GM18907 (cell line): ENCODE results near the gene ZCCHC14.
A peak's percentile ranks its signal among the peaks of the same experiment; 100 is the strongest.
"Not testable (repeated sequence)": the region's sequence is repeated elsewhere in the genome, so short reads cannot be mapped to it uniquely, and the experiment has no call there.

ENCODE experiments used
- ATAC-seq: cut with Tn5 transposase; IDR thresholded peaks from one replicate; pipeline ENCODE4 v1.9.1; 2021; ENCODE audit warnings: mild to moderate bottlenecking, moderate library complexity; ENCODE audit not compliant: unreplicated experiment

ZCCHC14 gene

GRCh38 chr16:87482670-87483069 lies 10.2 kb downstream of the ZCCHC14 start:
- not testable (repeated sequence) for ATAC-seq

- ATAC-seq: no peak
Measured at GRCh38 chr16:87482266-87482665, 10.6 kb downstream of the ZCCHC14 start.

GRCh38 chr16:87481711-87482110 lies 11.1 kb downstream of the ZCCHC14 start:
- not testable (repeated sequence) for ATAC-seq

- not testable (repeated sequence) for ATAC-seq
Measured at GRCh38 chr16:87477209-87477981, 15.4 kb downstream of the ZCCHC14 start.

- ATAC-seq: no peak
Measured at GRCh38 chr16:87474566-87474996, 18.2 kb downstream of the ZCCHC14 start.

GRCh38 chr16:87474017-87474416 lies 18.8 kb downstream of the ZCCHC14 start:
- ATAC-seq: no peak

GRCh38 chr16:87472935-87473334 lies 19.9 kb downstream of the ZCCHC14 start:
- ATAC-seq: no peak

- ATAC-seq: no peak
Measured at GRCh38 chr16:87472142-87472778, 20.6 kb downstream of the ZCCHC14 start.

- no peak for ATAC-seq
Measured at GRCh38 chr16:87471278-87472141, 21.3 kb downstream of the ZCCHC14 start.

- ATAC-seq: no peak
Measured at GRCh38 chr16:87470332-87470731, 22.5 kb downstream of the ZCCHC14 start.

- ATAC-seq: no peak
Measured at GRCh38 chr16:87469169-87469568, 23.7 kb downstream of the ZCCHC14 start.

- no peak for ATAC-seq
Measured at GRCh38 chr16:87468550-87468949, 24.3 kb downstream of the ZCCHC14 start.

- no peak for ATAC-seq
Measured at GRCh38 chr16:87466975-87467501, 25.8 kb downstream of the ZCCHC14 start.

- ATAC-seq: no peak
Measured at GRCh38 chr16:87465879-87466278, 26.9 kb downstream of the ZCCHC14 start.

GRCh38 chr16:87465306-87465705 lies 27.5 kb downstream of the ZCCHC14 start:
- ATAC-seq: no peak

- ATAC-seq: no peak
Measured at GRCh38 chr16:87464691-87465300, 28.0 kb downstream of the ZCCHC14 start.

GRCh38 chr16:87463722-87464690 lies 28.8 kb downstream of the ZCCHC14 start:
- no peak for ATAC-seq

GRCh38 chr16:87461466-87461991 lies 31.3 kb downstream of the ZCCHC14 start:
- ATAC-seq: peak; percentile 46

- no peak for ATAC-seq
Measured at GRCh38 chr16:87460936-87461335, 31.9 kb downstream of the ZCCHC14 start.
